Mammary epithelial cell (primary cell): ENCODE measurements around the gene CMC1.

Experiments
- EZH2 ChIP-seq: IDR thresholded peaks from 2 replicates; pipeline ENCODE4 v1.6.1; 2012; ENCODE audit warnings: low read length, inconsistent platforms, borderline replicate concordance
- TF ChIP-seq, protein P1 (sequence below), 2 donors: IDR thresholded peaks in 1 of 2; conservative IDR thresholded peaks in 1 of 2; 2 replicates each; pipeline ENCODE4 v1.5.1; 2011 to 2012; ENCODE audit warnings: inconsistent platforms in 2 of 2, low read length in 2 of 2, mild to moderate bottlenecking in 2 of 2, control low read depth in 1 of 2, low read depth in 1 of 2; ENCODE audit not compliant: insufficient read depth in 1 of 2; ENCODE audit errors: extremely low read depth in 1 of 2

- TF ChIP-seq, protein P1, sequence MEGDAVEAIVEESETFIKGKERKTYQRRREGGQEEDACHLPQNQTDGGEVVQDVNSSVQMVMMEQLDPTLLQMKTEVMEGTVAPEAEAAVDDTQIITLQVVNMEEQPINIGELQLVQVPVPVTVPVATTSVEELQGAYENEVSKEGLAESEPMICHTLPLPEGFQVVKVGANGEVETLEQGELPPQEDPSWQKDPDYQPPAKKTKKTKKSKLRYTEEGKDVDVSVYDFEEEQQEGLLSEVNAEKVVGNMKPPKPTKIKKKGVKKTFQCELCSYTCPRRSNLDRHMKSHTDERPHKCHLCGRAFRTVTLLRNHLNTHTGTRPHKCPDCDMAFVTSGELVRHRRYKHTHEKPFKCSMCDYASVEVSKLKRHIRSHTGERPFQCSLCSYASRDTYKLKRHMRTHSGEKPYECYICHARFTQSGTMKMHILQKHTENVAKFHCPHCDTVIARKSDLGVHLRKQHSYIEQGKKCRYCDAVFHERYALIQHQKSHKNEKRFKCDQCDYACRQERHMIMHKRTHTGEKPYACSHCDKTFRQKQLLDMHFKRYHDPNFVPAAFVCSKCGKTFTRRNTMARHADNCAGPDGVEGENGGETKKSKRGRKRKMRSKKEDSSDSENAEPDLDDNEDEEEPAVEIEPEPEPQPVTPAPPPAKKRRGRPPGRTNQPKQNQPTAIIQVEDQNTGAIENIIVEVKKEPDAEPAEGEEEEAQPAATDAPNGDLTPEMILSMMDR (conservative IDR thresholded peaks at IDR 0.05 in 1 of 2, IDR thresholded peaks at IDR 0.05 in 1 of 2; ENCODE audit: extremely low read depth in 1 of 2, insufficient read depth in 1 of 2, low read depth in 1 of 2, low read length in 2 of 2): no peak
- TF ChIP-seq EZH2: no peak
Measured at GRCh38 chr3:28228623-28229022, 12.8 kb upstream of the CMC1 start.
